NCI-H2081 treated with DMSO at 0.1 percent for 48 hours (cell line): ENCODE measurements around the gene GPR135.

Source experiments
- DNase-seq: peaks from one replicate; lab custom pipeline; 2025; lab: John Stamatoyannopoulos, UW

GPR135 gene

DNA sequence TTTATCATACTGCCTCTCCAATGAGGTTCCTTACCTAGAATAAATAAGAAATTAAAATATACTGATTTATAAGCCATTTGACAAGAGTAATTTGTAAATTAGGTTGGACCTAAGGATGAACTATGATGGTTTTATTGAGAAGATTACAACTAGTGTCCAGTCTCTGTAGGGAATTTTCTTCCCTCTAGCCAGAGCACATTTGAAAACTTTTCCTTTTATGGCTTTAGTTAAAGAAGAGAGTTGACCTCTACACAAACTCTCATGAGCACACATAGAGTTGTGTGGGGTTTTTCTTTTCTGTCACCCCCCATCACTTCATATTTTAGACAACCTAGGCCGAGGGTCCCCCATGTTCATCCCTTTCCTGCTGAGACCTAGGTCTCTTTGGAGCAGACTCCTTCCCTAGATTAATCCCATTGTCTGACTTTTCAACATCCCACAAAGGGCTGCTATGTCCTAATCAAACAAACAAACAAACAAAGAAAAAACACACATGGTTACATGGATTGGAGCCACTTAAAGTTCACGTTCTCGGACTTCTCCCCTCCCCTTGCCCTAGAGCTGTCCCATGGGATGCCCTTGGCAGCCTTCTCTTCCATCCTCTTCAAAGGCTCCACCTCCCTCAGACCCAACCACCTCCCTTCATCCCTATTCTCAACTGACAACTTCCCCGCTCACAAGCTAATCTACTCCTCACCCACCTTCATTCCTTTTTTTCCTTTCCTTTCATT lies 40.7 kb downstream of the GPR135 start:
- DNase-seq, result no peak

DNA sequence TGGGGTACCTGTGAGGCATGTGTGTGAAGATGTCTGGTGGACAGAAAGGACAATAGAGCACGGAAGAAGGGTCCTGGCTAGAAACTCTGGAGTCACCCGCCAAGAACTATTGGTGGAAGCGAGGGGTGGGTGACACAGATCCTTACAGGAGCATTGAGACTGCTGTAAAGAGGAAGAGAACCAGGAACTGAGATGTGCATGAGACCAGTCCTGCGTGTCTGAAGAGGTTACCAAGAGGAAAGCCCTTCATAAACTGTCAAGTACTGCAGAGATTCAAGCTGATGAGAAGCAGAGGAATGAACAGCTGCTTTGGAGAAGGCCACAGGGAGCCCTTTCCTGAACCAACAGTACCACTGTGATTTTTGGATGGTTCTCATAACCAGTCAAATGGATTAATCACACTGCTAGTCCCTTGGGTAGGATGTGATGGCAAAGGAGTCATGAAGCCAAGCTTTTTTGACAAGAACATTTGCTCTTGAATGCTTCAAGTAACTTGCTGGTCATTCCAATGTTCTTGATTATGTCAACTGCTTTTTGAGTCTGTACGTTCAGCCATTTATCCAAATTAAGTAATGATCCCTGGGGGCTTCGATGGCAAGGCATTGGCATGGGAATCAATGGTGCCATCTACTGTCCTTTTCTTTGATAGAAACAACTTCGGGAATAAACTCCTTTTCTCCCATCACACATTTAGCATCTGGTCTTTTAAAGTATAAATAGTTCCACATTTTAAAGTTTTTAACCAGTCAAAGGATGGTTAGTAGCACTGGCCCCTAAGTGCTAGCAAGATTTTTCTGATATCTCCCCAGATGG lies 42.9 kb downstream of the GPR135 start:
- no peak for DNase-seq

DNA sequence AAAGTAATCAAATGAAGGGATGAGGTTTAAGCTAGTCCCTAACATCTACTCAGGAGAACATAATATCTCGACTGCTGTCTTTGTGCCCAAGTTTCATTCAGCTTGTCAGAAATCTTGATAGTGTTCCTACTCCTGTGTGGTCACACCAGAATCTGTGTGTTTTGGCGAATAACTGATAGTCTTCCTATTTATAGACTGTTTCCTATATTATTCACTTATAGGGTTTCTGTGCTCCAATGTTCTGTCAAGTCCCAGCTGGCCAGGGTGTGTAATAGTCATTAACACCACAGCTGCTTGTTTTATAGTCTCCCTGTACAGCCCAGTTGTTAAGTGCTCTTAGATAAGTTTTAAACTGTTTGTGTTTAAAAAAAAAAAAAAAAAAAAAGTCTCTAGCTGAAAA lies 45.9 kb downstream of the GPR135 start:
- no peak for DNase-seq

DNA sequence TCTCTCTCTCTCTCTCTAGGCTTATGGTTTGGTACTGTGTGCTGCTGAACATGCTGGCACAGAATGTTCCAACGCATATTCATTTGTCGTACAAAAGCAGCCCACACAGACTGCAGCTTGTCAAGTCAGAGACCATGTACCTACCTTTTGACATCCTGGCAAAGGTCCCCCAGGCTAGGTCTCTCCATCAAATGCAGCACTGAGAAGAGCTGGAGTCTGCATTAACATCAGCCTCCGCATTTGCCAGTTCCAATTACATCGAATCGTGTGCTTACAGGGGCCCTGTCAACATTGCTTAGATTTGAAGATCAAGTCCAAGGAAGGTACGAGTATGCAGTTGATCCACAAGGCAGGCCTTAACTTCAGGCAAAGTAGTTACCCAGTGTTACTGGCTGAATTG lies 47.9 kb downstream of the GPR135 start:
- DNase-seq, result no peak

DNA sequence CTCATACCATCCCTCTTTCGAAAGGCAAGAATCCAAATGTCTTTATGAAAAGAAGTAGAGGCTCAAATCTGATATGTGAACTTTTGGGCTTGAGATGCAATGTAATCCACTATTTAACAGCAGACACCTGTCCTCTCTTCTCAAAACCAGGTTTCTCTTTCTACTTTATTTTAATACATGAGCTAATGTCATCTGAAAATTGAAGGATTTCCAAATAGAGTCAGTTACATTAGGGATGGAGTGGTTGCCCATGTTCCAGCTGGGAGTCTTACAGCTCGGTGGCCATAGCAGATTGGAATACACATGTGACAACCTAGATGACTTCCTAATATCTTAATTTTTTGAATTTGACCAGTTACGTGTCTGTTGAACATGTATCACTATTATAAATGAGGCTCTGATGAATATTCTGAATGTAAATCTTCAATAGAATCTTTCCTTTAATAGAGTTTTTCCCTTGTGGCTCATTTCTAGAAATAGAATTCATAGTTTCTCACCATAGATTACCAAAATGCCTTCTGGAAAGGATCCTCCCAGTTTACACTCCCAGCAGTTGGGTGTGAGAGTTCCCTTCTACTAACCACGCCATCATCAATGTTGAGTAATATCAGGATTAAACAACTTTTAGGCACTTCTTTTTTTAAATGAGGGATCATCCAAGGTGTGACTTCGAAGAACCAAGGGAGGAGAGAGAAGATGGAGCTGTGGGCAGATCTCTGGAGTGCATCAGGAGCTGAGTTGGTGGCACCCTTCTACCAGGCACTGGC lies 49.2 kb downstream of the GPR135 start:
- no peak for DNase-seq
